HG02798 (cell line): Measurements from ENCODE around the gene ZNF35.
"Not testable (repeated sequence)": the region's sequence is repeated elsewhere in the genome, so short reads cannot be mapped to it uniquely, and the experiment has no call there.

ENCODE experiments used
- ATAC-seq: cut with Tn5 transposase; IDR thresholded peaks from one replicate; pipeline ENCODE4 v1.9.1; 2021; ENCODE audit warnings: mild to moderate bottlenecking; ENCODE audit not compliant: unreplicated experiment, poor library complexity

Gene ZNF35

GRCh38 chr3:44648564-44649229, at the start of gene ZNF35:
TSS of gene ZNF35 (plus strand) at chr3:44648732. CDS start at chr3:44651068, 2,336 bp downstream.
- peak; percentile 98 for ATAC-seq

- no peak for ATAC-seq
Observed at GRCh38 chr3:44601749-44602148, 46.8 kb upstream of the ZNF35 start.

- no peak for ATAC-seq
Observed at GRCh38 chr3:44612678-44613077, 35.9 kb upstream of the ZNF35 start.

- peak; percentile 93 for ATAC-seq
Observed at GRCh38 chr3:44624749-44625480, 23.6 kb upstream of the ZNF35 start, which contains the start of gene ZNF197. TSS of gene ZNF197 (plus strand) at chr3:44625036. CDS start at chr3:44629155, 4,119 bp downstream.

GRCh38 chr3:44628716-44629115, 19.8 kb upstream of the ZNF35 start:
- ATAC-seq, result no peak

- ATAC-seq, result no peak
Observed at GRCh38 chr3:44632193-44632592, 16.3 kb upstream of the ZNF35 start.

- no peak for ATAC-seq
Observed at GRCh38 chr3:44642337-44642736, 6.2 kb upstream of the ZNF35 start.

- ATAC-seq, result no peak
Observed at GRCh38 chr3:44643024-44643423, 5.5 kb upstream of the ZNF35 start.

GRCh38 chr3:44647771-44648170, 761 bp upstream of the ZNF35 start:
- no peak for ATAC-seq

GRCh38 chr3:44649709-44650108, 1.2 kb downstream of the ZNF35 start:
- ATAC-seq, result no peak

- no peak for ATAC-seq
Observed at GRCh38 chr3:44654039-44654438, 5.5 kb downstream of the ZNF35 start.

GRCh38 chr3:44659015-44659414, 10.5 kb downstream of the ZNF35 start:
- ATAC-seq, result no peak

GRCh38 chr3:44659434-44659833, 10.9 kb downstream of the ZNF35 start:
- no peak for ATAC-seq

- ATAC-seq, result no peak
Observed at GRCh38 chr3:44661189-44661588, 12.7 kb downstream of the ZNF35 start.

GRCh38 chr3:44665173-44665572, 16.6 kb downstream of the ZNF35 start:
- no peak for ATAC-seq

- no peak for ATAC-seq
Observed at GRCh38 chr3:44666346-44666745, 17.8 kb downstream of the ZNF35 start.

- no peak for ATAC-seq
Observed at GRCh38 chr3:44669760-44670159, 21.2 kb downstream of the ZNF35 start.

- ATAC-seq, result not testable (repeated sequence)
Observed at GRCh38 chr3:44673466-44673865, 24.9 kb downstream of the ZNF35 start.

GRCh38 chr3:44674211-44674610, 25.7 kb downstream of the ZNF35 start:
- no peak for ATAC-seq

- no peak for ATAC-seq
Observed at GRCh38 chr3:44678480-44679116, 30.1 kb downstream of the ZNF35 start.

- ATAC-seq, result no peak
Observed at GRCh38 chr3:44680921-44681455, 32.5 kb downstream of the ZNF35 start.
